Sigmoid colon (tissue), 4 donors: ENCODE data around the gene RPS27L.

ENCODE experiments used
- EP300 ChIP-seq, 4 donors: sonication (generic); formaldehyde crosslinking; IDR thresholded peaks; one replicate each; pipeline ENCODE4 v1.6.1; 2017; ENCODE audit warnings: antibody characterized with exemption in 4 of 4
- POLR2A ChIP-seq, 2 donors: fragments of 450-650 bp; IDR thresholded peaks; one replicate each; pipeline ENCODE4 v1.6.1; 2016; ENCODE audit warnings: antibody characterized with exemption in 2 of 2, mild to moderate bottlenecking in 2 of 2, moderate library complexity in 2 of 2
- POLR2AphosphoS5 ChIP-seq, 4 donors: sonication (generic); formaldehyde crosslinking; IDR thresholded peaks; one replicate each; pipeline ENCODE4 v1.6.1; 2017; ENCODE audit warnings: antibody characterized with exemption in 4 of 4
- TF ChIP-seq, protein P1 (sequence below), 4 experiments: fragments of 450-650 bp in 3 of 4; fragments of 200-600 bp in 1 of 4; IDR thresholded peaks; one replicate each; pipeline ENCODE4 v1.5.1; 2016 to 2019; ENCODE audit warnings: antibody characterized with exemption in 4 of 4, mild to moderate bottlenecking in 3 of 4, moderate library complexity in 2 of 4

GRCh38 chr15:63160638-63161037 lies 3.4 kb upstream of the RPS27L start:
- TF ChIP-seq, protein P1, sequence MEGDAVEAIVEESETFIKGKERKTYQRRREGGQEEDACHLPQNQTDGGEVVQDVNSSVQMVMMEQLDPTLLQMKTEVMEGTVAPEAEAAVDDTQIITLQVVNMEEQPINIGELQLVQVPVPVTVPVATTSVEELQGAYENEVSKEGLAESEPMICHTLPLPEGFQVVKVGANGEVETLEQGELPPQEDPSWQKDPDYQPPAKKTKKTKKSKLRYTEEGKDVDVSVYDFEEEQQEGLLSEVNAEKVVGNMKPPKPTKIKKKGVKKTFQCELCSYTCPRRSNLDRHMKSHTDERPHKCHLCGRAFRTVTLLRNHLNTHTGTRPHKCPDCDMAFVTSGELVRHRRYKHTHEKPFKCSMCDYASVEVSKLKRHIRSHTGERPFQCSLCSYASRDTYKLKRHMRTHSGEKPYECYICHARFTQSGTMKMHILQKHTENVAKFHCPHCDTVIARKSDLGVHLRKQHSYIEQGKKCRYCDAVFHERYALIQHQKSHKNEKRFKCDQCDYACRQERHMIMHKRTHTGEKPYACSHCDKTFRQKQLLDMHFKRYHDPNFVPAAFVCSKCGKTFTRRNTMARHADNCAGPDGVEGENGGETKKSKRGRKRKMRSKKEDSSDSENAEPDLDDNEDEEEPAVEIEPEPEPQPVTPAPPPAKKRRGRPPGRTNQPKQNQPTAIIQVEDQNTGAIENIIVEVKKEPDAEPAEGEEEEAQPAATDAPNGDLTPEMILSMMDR (IDR thresholded peaks at IDR 0.05) = no peak
- TF ChIP-seq POLR2A (IDR thresholded peaks at IDR 0.05) = no peak
- no peak for TF ChIP-seq EP300 (IDR thresholded peaks at IDR 0.05)
- TF ChIP-seq POLR2AphosphoS5 (IDR thresholded peaks at IDR 0.05) = no peak
